B cell (primary cell): ENCODE measurements around the gene REG3G. TPM values are rescaled to one million over a fixed set of nuclear protein-coding genes. Genes with fewer than 3 reads are reported as not detected.

Experiments
- ATAC-seq: fragments of 200-7000 bp; cut with Tn5 transposase; one replicate; pipeline ENCODE4 v1.10.0; 2021; ENCODE audit warnings: low read depth, mild to moderate bottlenecking, moderate number of reproducible peaks, moderate library complexity
- CTCF ChIA-PET: fragments of 350-600 bp; sonication (Branson Sonifier 250); formaldehyde crosslinking; loops from one replicate; lab custom pipeline; 2021; ENCODE audit warnings: antibody characterized with exemption, inconsistent platforms; lab: Charles Lee
- POLR2A ChIA-PET: fragments of 350-600 bp; sonication (Branson Sonifier 250); formaldehyde crosslinking; loops from one replicate; lab custom pipeline; 2021; ENCODE audit warnings: antibody characterized with exemption; lab: Charles Lee
- DNase-seq: peaks from one replicate; pipeline ENCODE4 v3.0.0; 2013
- H2AFZ ChIP-seq: 2 replicates; pipeline ENCODE4 v1.6.1; 2012; ENCODE audit warnings: mild to moderate bottlenecking, low read depth, low read length; ENCODE audit not compliant: insufficient read depth, poor library complexity, severe bottlenecking
- H3K27ac ChIP-seq, 2 donors: 1 replicate in 1 of 2; 2 replicates in 1 of 2; pipeline ENCODE4 v1.5.1; 2012 to 2013; ENCODE audit warnings: low read length in 2 of 2, mild to moderate bottlenecking in 2 of 2, moderate library complexity in 1 of 2
- H3K27me3 ChIP-seq, 4 experiments: fragments of 200-600 bp in 1 of 4; sonication (generic) in 1 of 4; replicated peaks in 1 of 4; 1 replicate in 2 of 4; 2 replicates in 2 of 4; pipeline versions ENCODE4 v1.6.1 to v1.7.0; 2013 to 2016; ENCODE audit warnings: low read length in 3 of 4, mild to moderate bottlenecking in 2 of 4, mixed read lengths in 1 of 4, moderate library complexity in 1 of 4; ENCODE audit not compliant: insufficient read depth in 4 of 4, control insufficient read depth in 3 of 4; ENCODE audit errors: control extremely low read depth in 1 of 4
- H3K36me3 ChIP-seq, 2 experiments: replicated peaks in 1 of 2; 1 replicate in 1 of 2; 2 replicates in 1 of 2; pipeline versions ENCODE4 v1.6.1 to v1.7.1; 2013; ENCODE audit warnings: low read length in 1 of 2; ENCODE audit not compliant: insufficient read depth in 2 of 2, control insufficient read depth in 1 of 2; ENCODE audit errors: control extremely low read depth in 1 of 2, extremely low read depth in 1 of 2
- H3K4me1 ChIP-seq, 2 donors: fragments of 200-600 bp in 1 of 2; sonication (generic) in 1 of 2; 1 replicate in 1 of 2; 2 replicates in 1 of 2; pipeline versions ENCODE4 v1.5.1 to v1.6.1; 2013 to 2017; ENCODE audit warnings: low read length in 2 of 2; ENCODE audit not compliant: control insufficient read depth in 2 of 2, insufficient read depth in 2 of 2
- H3K4me2 ChIP-seq: replicated peaks from 2 replicates; pipeline ENCODE3; 2012; ENCODE audit warnings: mild to moderate bottlenecking, low read depth, low read length; ENCODE audit not compliant: poor library complexity, severe bottlenecking
- H3K4me3 ChIP-seq, 5 experiments: fragments of 200-600 bp in 1 of 5; sonication (generic) in 1 of 5; 1 replicate in 3 of 5; 2 replicates in 2 of 5; pipeline versions ENCODE4 v1.5.1 to v1.7.0; 2011 to 2016; ENCODE audit warnings: low read length in 4 of 5, mild to moderate bottlenecking in 4 of 5, low read depth in 2 of 5, control low read depth in 1 of 5, moderate library complexity in 1 of 5; ENCODE audit not compliant: insufficient read depth in 1 of 5; ENCODE audit errors: control extremely low read depth in 1 of 5, extremely low read depth in 1 of 5
- H3K79me2 ChIP-seq: fragments of 200-600 bp; sonication (generic); one replicate; pipeline ENCODE4 v1.6.0; 2016; ENCODE audit warnings: low read length; ENCODE audit not compliant: control insufficient read depth, insufficient read depth
- H3K9ac ChIP-seq: fragments of 200-600 bp; sonication (generic); 2 replicates; pipeline ENCODE4 v1.6.1; 2017; ENCODE audit warnings: mild to moderate bottlenecking, low read length, moderate library complexity
- H3K9me3 ChIP-seq, 3 donors: one replicate each; pipeline versions ENCODE4 v1.6.1 to v1.7.1; 2013; ENCODE audit warnings: low read length in 2 of 3; ENCODE audit not compliant: control insufficient read depth in 2 of 3, insufficient read depth in 1 of 3; ENCODE audit errors: control extremely low read depth in 1 of 3
- H4K20me1 ChIP-seq: 2 replicates; pipeline ENCODE4 v1.6.0; 2012; ENCODE audit warnings: mild to moderate bottlenecking, low read length; ENCODE audit not compliant: insufficient read depth, control insufficient read depth, poor library complexity, severe bottlenecking
- H3K27ac Mint-ChIP-seq: one replicate; pipeline ENCODE4 v1.8.0; 2021; ENCODE audit warnings: mixed read lengths
- H3K27me3 Mint-ChIP-seq: one replicate; pipeline ENCODE4 v1.8.0; 2021; ENCODE audit warnings: mixed read lengths
- H3K4me1 Mint-ChIP-seq: one replicate; pipeline ENCODE4 v1.8.0; 2021; ENCODE audit warnings: mixed read lengths
- H3K4me3 Mint-ChIP-seq: one replicate; pipeline ENCODE4 v1.8.0; 2021; ENCODE audit warnings: mixed read lengths
- H3K9me3 Mint-ChIP-seq: one replicate; pipeline ENCODE4 v1.8.0; 2022; ENCODE audit warnings: mixed read lengths; ENCODE audit not compliant: insufficient read depth
- EZH2 ChIP-seq: IDR thresholded peaks from 2 replicates; pipeline ENCODE4 v1.6.1; 2012; ENCODE audit warnings: borderline replicate concordance, low read depth, mild to moderate bottlenecking, moderate library complexity, low read length; ENCODE audit not compliant: insufficient read depth, poor library complexity, severe bottlenecking
- WGBS: methylation state at CpG from one replicate; pipeline ENCODE4 v1.1.5; 2013; ENCODE audit warnings: missing lambda C conversion rate; ENCODE audit not compliant: insufficient coverage; 5-methylcytosine and 5-hydroxymethylcytosine counted together
- intact Hi-C: fragments of 100-400 bp; cut with micrococcal nuclease; formaldehyde crosslinking; loops from one replicate; pipeline ENCODE4 v1.10.0; 2022
- polyA plus RNA-seq: library from polyadenylated mRNA; depleted of rRNA; stranded (reverse); fragments of >200 nt; gene quantifications from 2 replicates; pipeline ENCODE4 v1.2.3, GENCODE V29; 2012
- total RNA-seq, 2 donors: library from RNA; stranded (reverse); fragments of 120-200 nt in 1 of 2; gene quantifications; 1 replicate in 1 of 2; 2 replicates in 1 of 2; pipeline versions ENCODE4 v1.2.3 to v1.2.4, GENCODE V29; 2013 to 2022
- TF ChIP-seq, protein P1 (sequence below): fragments of 200-600 bp; IDR thresholded peaks from one replicate; pipeline ENCODE4 v1.8.0; 2022; ENCODE audit warnings: antibody characterized with exemption, mild to moderate bottlenecking

Gene REG3G
- total and polyA plus RNA-seq, 2 donors (not counting 1 experiment from before 2014, with no cell fraction given): not detected

DNA sequence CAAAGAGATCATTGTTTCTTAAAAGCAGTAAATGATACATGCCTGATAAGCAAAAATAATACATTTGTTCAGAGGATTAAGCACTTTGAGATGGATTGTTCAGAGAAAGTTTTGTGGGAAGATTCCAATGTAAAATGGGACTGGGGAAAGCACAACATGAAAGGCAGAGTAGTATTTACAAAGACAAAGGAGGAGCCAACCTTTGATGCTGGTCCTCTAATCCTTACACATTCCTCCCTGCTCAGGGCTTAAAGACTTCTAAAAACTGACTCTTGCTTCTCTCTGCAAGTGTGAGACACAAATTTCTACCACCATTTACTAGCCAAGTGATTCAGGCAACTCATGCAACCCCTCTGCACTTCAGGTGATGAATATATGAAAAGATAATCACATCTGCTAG lies 47.2 kb upstream of the REG3G start:
- Mint-ChIP-seq H3K27me3 (no peaks in the 10 kb centered on the region), H3K9me3 (peaks cover 7% of the 10 kb centered on the region), H3K27ac (no peak overlapping the region), H3K4me3 (no peak overlapping the region), H3K4me1 (peaks cover 13% of the 10 kb centered on the region)
- no peak for DNase-seq
- H3K4me1 ChIP-seq: peaks cover 4 to 11% of the 10 kb centered on the region in 2 donors
- no peaks in the 10 kb centered on the region for H3K79me2 ChIP-seq
- H3K27me3 ChIP-seq: no peaks in the 10 kb centered on the region
- ChIA-PET POLR2A (no interaction called here), CTCF (no interaction called here)
- TF ChIP-seq EZH2: no peak
- TF ChIP-seq, protein P1, sequence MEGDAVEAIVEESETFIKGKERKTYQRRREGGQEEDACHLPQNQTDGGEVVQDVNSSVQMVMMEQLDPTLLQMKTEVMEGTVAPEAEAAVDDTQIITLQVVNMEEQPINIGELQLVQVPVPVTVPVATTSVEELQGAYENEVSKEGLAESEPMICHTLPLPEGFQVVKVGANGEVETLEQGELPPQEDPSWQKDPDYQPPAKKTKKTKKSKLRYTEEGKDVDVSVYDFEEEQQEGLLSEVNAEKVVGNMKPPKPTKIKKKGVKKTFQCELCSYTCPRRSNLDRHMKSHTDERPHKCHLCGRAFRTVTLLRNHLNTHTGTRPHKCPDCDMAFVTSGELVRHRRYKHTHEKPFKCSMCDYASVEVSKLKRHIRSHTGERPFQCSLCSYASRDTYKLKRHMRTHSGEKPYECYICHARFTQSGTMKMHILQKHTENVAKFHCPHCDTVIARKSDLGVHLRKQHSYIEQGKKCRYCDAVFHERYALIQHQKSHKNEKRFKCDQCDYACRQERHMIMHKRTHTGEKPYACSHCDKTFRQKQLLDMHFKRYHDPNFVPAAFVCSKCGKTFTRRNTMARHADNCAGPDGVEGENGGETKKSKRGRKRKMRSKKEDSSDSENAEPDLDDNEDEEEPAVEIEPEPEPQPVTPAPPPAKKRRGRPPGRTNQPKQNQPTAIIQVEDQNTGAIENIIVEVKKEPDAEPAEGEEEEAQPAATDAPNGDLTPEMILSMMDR: no peak
- intact Hi-C loops: no loop called here
- no peak overlapping the region for H3K4me3 ChIP-seq
- H3K4me2 ChIP-seq: no peak overlapping the region
- no peaks in the 10 kb centered on the region for H3K36me3 ChIP-seq
- H3K9ac ChIP-seq: no peak overlapping the region
- no peaks in the 10 kb centered on the region for H4K20me1 ChIP-seq
- no peak for ATAC-seq
- H3K9me3 ChIP-seq: peaks cover 0 to 3% (median 3%) of the 10 kb centered on the region in 3 donors
- no peak overlapping the region for H3K27ac ChIP-seq
- no peak overlapping the region for H2AFZ ChIP-seq

DNA sequence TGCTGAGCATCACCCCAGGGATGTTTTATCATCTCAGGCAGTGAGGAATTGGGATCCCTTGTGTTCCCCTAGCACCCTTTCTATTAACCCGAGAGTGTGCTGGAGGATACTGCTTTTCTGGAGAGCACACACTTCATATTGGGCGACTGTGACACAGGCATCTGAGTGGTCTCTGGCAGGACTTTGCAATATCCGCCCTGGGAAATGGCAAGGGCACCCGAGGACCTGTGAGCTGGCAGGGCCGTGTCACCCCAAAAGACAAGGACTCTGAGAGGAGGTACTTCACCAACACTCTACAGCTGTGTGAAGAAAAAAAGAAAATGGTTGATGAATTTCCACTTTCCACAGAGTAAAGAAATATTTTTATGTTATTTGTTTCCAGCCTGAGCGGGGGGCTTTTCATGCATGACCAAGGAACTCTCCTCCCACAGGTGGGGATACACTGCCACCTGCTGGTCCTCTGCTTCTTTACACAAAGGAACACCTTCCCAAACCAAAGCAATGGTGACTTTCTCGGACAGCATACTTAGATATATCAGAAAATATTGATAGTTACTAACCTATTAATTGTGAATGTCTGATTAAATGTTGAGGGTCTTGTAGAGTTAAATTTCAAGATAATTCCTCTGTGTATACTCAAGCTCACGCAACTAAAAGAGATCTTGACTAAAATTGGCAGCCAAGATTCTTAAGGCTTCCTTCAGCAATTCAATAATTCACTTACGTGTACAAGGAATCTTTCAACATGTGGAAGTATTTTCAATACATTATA lies 45.9 kb upstream of the REG3G start:
- Histone ChIP-seq H4K20me1 (no peaks in the 10 kb centered on the region), H3K9ac (no peak overlapping the region), H3K27ac (no peak overlapping the region), H2AFZ (no peak overlapping the region), H3K9me3 (peaks cover 0 to 3% (median 3%) of the 10 kb centered on the region in 3 donors), H3K79me2 (no peaks in the 10 kb centered on the region), H3K27me3 (no peaks in the 10 kb centered on the region), H3K4me2 (no peak overlapping the region), H3K4me3 (no peak overlapping the region), H3K36me3 (no peaks in the 10 kb centered on the region), H3K4me1 (peaks cover 4 to 11% of the 10 kb centered on the region in 2 donors)
- Mint-ChIP-seq H3K27me3 (no peaks in the 10 kb centered on the region), H3K4me3 (no peak overlapping the region), H3K4me1 (peaks cover 13% of the 10 kb centered on the region), H3K9me3 (peaks cover 5% of the 10 kb centered on the region), H3K27ac (no peak overlapping the region)
- ATAC-seq (no peak), DNase-seq (peak; percentile 30)
- intact Hi-C loops: no loop called here
- CTCF ChIA-PET: no interaction called here
- POLR2A ChIA-PET: no interaction called here
- no peak for TF ChIP-seq EZH2
- TF ChIP-seq, protein P1: peak; percentile 31
- 86% methylated on average over 3 of the region's 9 CpGs for WGBS
